Measurements from ENCODE around the gene NREP. TPM values are rescaled to one million over a fixed set of nuclear protein-coding genes. Genes with fewer than 3 reads are reported as not detected.
A peak's percentile ranks its signal among the peaks of the same experiment; 100 is the strongest.

Gene NREP
- total RNA-seq, 1 donor from 2014 or later = 27.5 TPM

DNA sequence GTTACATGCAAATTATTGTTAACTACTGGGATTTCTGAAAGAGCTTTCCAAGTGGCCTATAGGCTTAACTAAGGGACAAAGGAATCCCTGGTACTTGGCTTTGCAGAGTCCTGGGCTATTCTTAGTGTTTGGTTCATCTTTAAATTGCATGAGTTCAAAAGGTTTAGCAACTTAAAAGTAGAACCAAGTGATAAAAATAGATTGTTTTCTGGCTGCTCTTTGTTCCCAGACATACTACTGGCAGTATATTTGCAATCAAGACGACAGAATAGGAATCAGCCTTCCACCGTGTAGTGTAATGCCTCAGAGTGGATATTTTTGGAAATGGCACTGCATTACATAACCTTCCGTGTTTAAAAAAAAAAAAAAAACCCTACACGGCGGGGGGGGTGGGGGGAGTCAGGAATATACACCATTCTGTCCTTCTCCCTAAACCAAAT, 1.0 kb downstream of the NREP start:
- no peak for DNase-seq
- Histone ChIP-seq H3K36me3 (no peaks in the 10 kb centered on the region), H3K9me3 (replicated peaks) (no peaks in the 10 kb centered on the region), H3K4me3 (peak overlapping the region; percentile 80), H3K4me1 (peaks cover 54% of the 10 kb centered on the region), H3K27me3 (ENCODE audit: low read depth) (no peaks in the 10 kb centered on the region), H3K27ac (replicated peaks) (peak overlapping the region; percentile 97)
- TF ChIP-seq, protein P1, sequence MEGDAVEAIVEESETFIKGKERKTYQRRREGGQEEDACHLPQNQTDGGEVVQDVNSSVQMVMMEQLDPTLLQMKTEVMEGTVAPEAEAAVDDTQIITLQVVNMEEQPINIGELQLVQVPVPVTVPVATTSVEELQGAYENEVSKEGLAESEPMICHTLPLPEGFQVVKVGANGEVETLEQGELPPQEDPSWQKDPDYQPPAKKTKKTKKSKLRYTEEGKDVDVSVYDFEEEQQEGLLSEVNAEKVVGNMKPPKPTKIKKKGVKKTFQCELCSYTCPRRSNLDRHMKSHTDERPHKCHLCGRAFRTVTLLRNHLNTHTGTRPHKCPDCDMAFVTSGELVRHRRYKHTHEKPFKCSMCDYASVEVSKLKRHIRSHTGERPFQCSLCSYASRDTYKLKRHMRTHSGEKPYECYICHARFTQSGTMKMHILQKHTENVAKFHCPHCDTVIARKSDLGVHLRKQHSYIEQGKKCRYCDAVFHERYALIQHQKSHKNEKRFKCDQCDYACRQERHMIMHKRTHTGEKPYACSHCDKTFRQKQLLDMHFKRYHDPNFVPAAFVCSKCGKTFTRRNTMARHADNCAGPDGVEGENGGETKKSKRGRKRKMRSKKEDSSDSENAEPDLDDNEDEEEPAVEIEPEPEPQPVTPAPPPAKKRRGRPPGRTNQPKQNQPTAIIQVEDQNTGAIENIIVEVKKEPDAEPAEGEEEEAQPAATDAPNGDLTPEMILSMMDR (IDR thresholded peaks at IDR 0.05; ENCODE audit: borderline replicate concordance) = no peak
- intact Hi-C loops (cut with micrococcal nuclease) = loop anchor here (5.0 kb wide), 1 partner anchor 204 kb away; no protein-coding TSS in a partner anchor

DNA sequence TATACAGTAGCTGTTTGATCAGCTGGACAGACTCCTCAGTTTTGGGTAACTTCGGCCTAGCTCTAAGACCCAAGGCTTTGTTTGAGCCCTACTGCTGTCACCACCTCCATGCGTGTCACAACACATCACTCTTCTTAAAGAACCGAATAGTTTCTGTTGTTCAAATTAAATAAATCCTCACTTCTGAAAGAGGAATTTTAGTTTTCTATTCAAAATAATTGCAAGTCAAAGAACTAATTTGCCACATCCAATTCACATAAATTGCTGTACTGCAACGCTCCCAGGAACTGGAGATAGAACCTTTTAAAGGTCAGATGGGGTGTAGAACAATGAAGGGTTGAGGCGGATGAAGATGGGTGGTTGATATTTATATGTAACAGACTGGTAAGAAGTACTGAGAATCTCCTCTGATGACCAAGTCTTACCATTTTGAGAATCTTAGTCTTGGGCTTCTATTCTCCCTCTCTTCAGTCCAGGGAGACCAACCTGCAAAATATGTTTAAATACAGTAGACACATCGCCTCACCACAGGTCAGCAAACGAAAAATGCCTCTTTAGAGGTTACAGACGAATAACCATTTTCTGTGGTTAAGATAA, 1.6 kb downstream of the NREP start:
- DNase-seq = no peak
- no peaks in the 10 kb centered on the region for H3K9me3 ChIP-seq (replicated peaks)
- peaks cover 58% of the 10 kb centered on the region for H3K4me1 ChIP-seq
- TF ChIP-seq, protein P1 (IDR thresholded peaks at IDR 0.05; ENCODE audit: borderline replicate concordance) = no peak
- H3K36me3 ChIP-seq = no peaks in the 10 kb centered on the region
- intact Hi-C loops (cut with micrococcal nuclease) = loop anchor here (5.0 kb wide), 1 partner anchor 203 kb away; no protein-coding TSS in a partner anchor
- H3K27me3 ChIP-seq (ENCODE audit: low read depth) = no peaks in the 10 kb centered on the region
- peak overlapping the region; percentile 80 for H3K4me3 ChIP-seq
- H3K27ac ChIP-seq (replicated peaks) = peak overlapping the region; percentile 97

DNA sequence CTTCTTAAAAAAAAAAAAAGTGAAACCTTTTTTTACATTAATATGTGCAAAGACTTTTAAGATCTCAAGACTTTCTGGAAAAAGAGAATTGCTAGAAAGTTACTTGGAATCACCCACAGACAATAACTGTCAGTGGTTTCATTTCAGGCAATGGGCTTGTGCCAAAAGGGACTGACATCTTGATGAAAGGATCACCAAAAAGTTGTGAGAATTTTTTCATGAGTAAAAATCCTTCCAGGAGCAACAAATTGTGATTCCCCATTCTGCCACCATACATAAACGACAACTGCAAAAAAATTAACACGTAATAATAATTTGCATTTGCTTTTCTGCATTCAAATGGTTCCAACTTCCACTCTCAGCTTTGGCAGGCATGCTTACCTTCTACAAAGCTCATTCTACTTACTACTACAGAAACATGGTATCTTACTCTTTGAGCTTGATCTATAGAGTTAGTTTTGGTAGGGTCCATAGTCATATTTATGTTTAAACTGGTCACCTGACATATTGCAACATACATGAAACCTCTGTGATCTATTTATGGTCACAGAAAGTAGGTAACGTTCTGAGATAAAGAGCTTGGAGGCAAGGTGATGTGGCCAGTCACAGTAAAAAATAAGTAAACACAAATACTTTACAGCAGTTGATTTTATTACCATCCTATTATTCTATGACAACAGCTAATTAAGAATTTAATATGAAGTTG, 3.0 kb downstream of the NREP start:
- intact Hi-C loops (cut with micrococcal nuclease) = no loop called here
- TF ChIP-seq, protein P1 (IDR thresholded peaks at IDR 0.05; ENCODE audit: borderline replicate concordance) = no peak
- Histone ChIP-seq H3K9me3 (replicated peaks) (no peaks in the 10 kb centered on the region), H3K27ac (replicated peaks) (no peak overlapping the region), H3K36me3 (no peaks in the 10 kb centered on the region), H3K27me3 (ENCODE audit: low read depth) (no peaks in the 10 kb centered on the region), H3K4me1 (peaks cover 72% of the 10 kb centered on the region), H3K4me3 (peak overlapping the region; percentile 80)
- DNase-seq = no peak

DNA sequence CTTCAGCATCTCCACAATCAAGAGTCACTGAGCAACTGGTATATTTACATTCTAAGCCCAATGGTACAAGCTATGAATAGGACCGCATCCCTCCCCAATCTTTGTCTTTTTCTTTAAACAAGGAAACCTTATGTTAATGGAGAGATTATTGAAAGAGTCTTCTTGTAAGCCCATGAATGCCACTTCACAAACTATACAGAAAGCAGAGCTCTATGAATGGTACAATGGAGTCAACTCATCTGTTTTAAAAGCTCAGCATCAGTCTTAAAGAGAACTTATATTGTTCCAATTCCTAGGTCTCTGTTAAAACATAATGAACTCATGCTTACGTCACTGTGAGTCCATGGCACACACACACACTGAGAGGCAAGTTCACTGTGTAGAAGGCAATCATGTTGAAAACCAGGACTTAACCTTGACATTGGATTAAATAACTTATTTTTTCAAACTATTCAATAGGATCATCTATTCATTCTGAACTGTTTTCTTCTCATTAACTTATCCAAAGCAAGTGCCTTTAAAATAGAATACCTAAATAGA, 4.5 kb downstream of the NREP start:
- Histone ChIP-seq H3K4me1 (peaks cover 78% of the 10 kb centered on the region), H3K36me3 (no peaks in the 10 kb centered on the region), H3K4me3 (no peak overlapping the region), H3K27me3 (ENCODE audit: low read depth) (no peaks in the 10 kb centered on the region), H3K9me3 (replicated peaks) (no peaks in the 10 kb centered on the region), H3K27ac (replicated peaks) (no peak overlapping the region)
- DNase-seq = no peak
- TF ChIP-seq, protein P1 (IDR thresholded peaks at IDR 0.05; ENCODE audit: borderline replicate concordance) = no peak
- intact Hi-C loops (cut with micrococcal nuclease) = no loop called here

DNA sequence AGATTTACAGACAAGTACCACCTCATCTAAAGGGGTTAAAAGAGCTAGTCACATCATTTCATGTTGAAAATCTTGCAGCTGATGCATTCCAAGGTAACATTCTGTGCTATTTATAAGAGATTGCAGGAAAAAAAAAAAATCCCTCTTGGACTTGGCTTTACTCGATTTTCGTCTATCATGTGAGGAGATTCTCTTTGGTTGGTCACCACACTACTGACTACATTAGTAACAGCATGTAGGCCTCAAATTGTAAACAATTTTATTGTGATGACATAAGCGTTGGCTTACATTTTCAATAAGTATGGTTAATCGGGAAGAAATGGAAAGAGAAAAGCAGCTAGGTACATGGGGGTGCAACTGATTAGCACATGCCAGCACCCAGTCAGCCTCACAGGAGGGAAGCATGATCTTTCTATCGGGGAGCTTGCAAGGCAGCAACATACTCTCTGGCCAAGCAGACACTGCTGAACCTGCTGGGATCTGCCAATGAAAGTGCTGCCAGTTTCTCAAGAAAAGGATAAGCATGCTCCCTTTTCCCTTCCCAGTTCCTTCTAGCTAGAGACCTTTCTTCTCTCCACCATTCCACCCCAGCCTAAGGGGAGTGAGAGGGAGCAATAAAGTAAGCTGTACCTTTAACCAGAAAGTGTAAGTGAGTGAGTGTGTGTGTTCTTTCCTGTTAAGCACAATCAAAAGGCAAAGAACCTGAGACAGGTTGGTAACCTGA, 7.5 kb downstream of the NREP start:
- no peak for DNase-seq
- Histone ChIP-seq H3K9me3 (replicated peaks) (no peaks in the 10 kb centered on the region), H3K36me3 (no peaks in the 10 kb centered on the region), H3K27me3 (ENCODE audit: low read depth) (no peaks in the 10 kb centered on the region), H3K27ac (replicated peaks) (no peak overlapping the region), H3K4me3 (no peak overlapping the region), H3K4me1 (peaks cover 82% of the 10 kb centered on the region)
- intact Hi-C loops (cut with micrococcal nuclease) = no loop called here
- TF ChIP-seq, protein P1 (IDR thresholded peaks at IDR 0.05; ENCODE audit: borderline replicate concordance) = no peak
